Activated CD8-positive, alpha-beta memory T cell treated with anti-CD3 and anti-CD28 coated beads, Interleukin-2, amount 50 U/mL, for 1 hour (primary cell): ENCODE measurements around the gene CDC42EP1.
A peak's percentile ranks its signal among the peaks of the same experiment; 100 is the strongest.

Experiments used
- DNase-seq: peaks from one replicate; pipeline ENCODE4 v3.0.0-alpha.2; 2020; ENCODE audit errors: extremely low read depth

CDC42EP1 gene

GRCh38 chr22:37560608-37561211 lies 430 bp downstream of the CDC42EP1 start:
- no peak for DNase-seq

- peak; percentile 51 for DNase-seq
These were observed 1.1 kb downstream of the CDC42EP1 start for GRCh38 chr22:37561212-37562048.

DNA sequence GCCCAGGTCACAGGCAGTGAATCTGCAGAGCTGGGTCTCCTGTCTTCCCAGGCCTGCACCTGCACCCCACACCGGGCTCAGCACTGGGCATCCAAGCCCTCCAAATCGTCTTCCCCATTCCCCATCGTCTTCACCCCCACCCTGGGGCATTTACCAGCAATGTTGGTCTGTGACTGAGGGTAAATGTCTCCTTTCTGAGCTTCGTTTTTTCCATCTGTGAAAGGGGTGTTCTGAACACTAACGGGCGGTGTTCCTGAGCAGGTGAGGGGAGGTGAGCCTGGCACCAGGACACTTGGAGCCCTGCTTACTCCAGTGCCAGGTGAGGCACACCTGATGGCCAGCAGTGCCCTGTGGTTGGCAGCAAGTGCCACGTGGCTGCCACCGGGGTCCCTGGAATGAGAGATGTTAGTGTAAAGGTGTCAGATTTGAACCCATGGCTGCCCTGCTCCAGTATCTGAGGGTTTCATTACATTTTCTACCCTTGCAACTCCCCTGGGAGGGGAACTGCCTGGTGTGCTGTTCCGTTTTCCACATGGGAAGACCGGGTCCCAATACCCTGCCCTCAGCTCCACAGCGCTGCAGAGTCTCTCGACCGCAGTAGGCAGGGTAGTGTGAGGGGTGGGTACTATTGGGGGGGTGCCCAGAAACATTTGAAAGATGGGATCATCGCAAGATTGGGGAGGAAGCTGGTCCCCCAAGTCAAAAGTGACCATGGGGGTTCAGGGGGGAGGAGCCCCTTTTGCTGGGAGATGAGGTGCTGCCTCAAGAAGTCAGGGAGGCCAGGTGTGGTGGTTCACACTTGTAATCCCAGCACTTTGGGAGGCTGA lies 2.0 kb downstream of the CDC42EP1 start:
- no peak for DNase-seq

- DNase-seq, result no peak
These were observed 3.1 kb downstream of the CDC42EP1 start for GRCh38 chr22:37563153-37564081.

DNA sequence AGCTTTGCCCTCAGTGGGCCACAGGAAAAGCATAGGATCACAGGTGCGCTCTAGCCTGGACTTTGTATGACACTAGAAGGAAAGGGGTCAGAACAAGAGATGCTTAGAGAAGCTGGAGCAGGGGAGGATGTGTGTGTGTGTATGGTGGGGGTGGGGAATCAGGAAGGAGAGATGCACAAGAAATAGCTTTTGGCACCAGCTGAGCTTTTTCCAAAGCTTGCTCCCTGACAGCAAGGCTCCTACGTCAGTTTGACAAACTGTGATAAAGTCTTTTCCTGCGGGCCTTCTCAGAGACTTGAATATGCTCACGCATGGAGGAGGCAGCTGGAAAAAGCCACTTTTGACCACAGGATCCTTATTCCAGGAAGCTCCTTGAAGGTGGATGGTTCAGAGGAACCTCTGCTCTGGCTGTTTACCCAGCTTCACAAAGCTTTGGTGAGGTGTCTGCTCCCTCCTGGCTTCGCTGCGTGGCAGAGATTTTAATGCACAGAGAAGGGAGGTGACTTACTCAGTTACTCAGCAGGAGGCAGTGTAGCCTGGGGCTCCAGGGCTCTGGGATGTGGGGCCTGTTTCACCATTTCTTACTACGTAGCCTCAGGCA lies 3.9 kb downstream of the CDC42EP1 start:
- DNase-seq, result no peak

- no peak for DNase-seq
These were observed 5.5 kb downstream of the CDC42EP1 start for GRCh38 chr22:37565830-37566229.

DNA sequence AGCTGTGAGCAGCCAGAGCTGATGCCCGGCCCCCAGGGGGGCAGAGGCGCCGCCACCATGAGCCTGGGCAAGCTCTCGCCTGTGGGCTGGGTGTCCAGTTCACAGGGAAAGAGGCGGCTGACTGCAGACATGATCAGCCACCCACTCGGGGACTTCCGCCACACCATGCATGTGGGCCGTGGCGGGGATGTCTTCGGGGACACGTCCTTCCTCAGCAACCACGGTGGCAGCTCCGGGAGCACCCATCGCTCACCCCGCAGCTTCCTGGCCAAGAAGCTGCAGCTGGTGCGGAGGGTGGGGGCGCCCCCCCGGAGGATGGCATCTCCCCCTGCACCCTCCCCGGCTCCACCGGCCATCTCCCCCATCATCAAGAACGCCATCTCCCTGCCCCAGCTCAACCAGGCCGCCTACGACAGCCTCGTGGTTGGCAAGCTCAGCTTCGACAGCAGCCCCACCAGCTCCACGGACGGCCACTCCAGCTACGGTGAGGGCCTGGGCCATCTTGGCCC lies 6.1 kb downstream of the CDC42EP1 start:
- DNase-seq, result no peak

- DNase-seq, result peak; percentile 70
These were observed 6.9 kb downstream of the CDC42EP1 start for GRCh38 chr22:37566903-37567798.

DNA sequence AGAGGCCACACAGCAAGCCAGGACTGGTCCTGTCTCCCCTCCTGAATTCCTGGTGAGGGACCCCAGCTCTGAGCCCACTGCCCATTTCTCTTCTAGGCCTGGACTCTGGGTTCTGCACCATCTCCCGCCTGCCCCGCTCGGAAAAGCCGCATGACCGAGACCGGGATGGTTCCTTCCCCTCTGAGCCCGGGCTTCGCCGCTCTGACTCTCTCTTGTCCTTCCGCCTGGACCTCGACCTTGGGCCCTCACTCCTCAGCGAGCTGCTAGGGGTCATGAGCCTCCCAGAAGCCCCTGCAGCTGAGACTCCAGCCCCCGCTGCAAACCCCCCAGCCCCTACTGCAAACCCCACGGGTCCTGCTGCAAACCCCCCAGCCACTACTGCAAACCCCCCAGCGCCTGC lies 7.7 kb downstream of the CDC42EP1 start:
- no peak for DNase-seq

DNA sequence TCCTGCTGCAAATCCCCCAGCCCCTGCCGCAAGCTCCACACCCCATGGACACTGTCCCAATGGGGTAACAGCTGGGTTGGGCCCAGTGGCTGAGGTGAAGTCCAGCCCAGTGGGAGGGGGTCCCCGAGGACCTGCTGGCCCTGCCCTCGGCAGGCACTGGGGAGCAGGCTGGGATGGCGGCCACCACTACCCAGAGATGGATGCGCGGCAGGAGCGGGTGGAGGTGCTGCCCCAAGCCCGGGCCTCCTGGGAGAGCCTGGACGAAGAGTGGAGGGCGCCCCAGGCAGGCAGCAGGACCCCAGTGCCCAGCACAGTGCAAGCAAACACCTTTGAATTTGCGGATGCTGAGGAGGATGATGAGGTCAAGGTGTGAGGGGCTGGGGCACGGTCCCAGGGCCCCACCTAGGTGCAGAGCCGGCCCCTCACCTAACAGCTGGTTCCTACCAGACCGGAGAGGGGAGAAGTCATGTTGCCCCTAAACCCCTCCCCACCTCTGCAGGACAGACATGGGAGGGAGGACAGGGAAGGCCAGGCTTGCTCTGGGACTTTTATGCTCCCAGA lies 8.2 kb downstream of the CDC42EP1 start:
- DNase-seq, result no peak

- DNase-seq, result no peak
These were observed 9.0 kb downstream of the CDC42EP1 start for GRCh38 chr22:37569009-37569920.

GRCh38 chr22:37569921-37570660 lies 9.8 kb downstream of the CDC42EP1 start:
- DNase-seq, result no peak

- DNase-seq, result no peak
These were observed 10.3 kb downstream of the CDC42EP1 start for GRCh38 chr22:37570661-37570976.

GRCh38 chr22:37571258-37571991 lies 11.1 kb downstream of the CDC42EP1 start:
- DNase-seq, result no peak

DNA sequence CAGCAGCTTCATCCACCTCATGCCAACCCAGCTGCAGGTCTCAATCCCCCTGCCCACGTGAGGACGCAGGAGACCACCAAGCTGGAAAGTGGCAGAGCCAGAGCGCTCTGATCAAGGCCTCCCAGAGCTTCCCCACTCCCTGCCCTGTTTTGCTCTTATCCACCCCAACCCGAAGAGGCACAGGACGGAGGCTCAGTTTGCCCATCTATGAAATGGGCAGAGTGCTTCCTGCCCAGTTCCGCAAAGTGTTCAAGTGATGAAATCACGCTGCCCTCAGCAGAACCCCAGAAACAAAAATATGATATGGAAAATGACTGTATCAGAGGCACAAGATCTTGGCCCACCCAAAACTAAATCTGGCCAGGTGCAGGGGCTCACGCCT lies 11.7 kb downstream of the CDC42EP1 start:
- no peak for DNase-seq

- DNase-seq, result no peak
These were observed 15.3 kb downstream of the CDC42EP1 start for GRCh38 chr22:37575490-37576003.

- DNase-seq, result no peak
These were observed 17.7 kb downstream of the CDC42EP1 start for GRCh38 chr22:37578002-37578401.
